Activated CD4-positive, alpha-beta T cell treated with anti-CD3 and anti-CD28 coated beads, Interleukin-2, amount 50 U/mL, for 4 hours (primary cell): Measurements from ENCODE around the gene CHD1L.
"Not testable (repeated sequence)": the region's sequence is repeated elsewhere in the genome, so short reads cannot be mapped to it uniquely, and the experiment has no call there.

Source experiments
- DNase-seq, 2 experiments: peaks; one replicate each; pipeline ENCODE4 v3.0.0-alpha.2; 2020

The CHD1L gene

GRCh38 chr1:147272042-147272441 is 29.6 kb downstream of the CHD1L start:
- DNase-seq, result no peak

- DNase-seq, result peak in 1 of 2 experiments; percentile 0
Measured at GRCh38 chr1:147273409-147274336, 31.2 kb downstream of the CHD1L start.

- DNase-seq, result no peak
Measured at GRCh38 chr1:147281950-147282349, 39.5 kb downstream of the CHD1L start.

- no peak for DNase-seq
Measured at GRCh38 chr1:147283011-147283410, 40.5 kb downstream of the CHD1L start.

GRCh38 chr1:147287133-147287865 is 44.8 kb downstream of the CHD1L start:
- DNase-seq, result no peak

- DNase-seq, result no peak
Measured at GRCh38 chr1:147292012-147292411, 49.5 kb downstream of the CHD1L start.

GRCh38 chr1:147292631-147293251 is 50.3 kb downstream of the CHD1L start:
- no peak for DNase-seq

GRCh38 chr1:147297438-147297837 is 55.0 kb downstream of the CHD1L start:
- DNase-seq, result no peak

GRCh38 chr1:147305803-147306202 is 63.3 kb downstream of the CHD1L start:
- DNase-seq, result not testable (repeated sequence)

- DNase-seq, result no peak
Measured at GRCh38 chr1:147316968-147317367, 74.5 kb downstream of the CHD1L start.

- DNase-seq, result not testable (repeated sequence)
Measured at GRCh38 chr1:147326933-147327687, 84.6 kb downstream of the CHD1L start.

GRCh38 chr1:147334292-147334691 is 91.8 kb downstream of the CHD1L start:
- no peak for DNase-seq

GRCh38 chr1:147336291-147336690 is 93.8 kb downstream of the CHD1L start:
- DNase-seq, result no peak

- DNase-seq, result no peak
Measured at GRCh38 chr1:147337040-147337630, 94.7 kb downstream of the CHD1L start.

GRCh38 chr1:147338571-147338970 is 96.1 kb downstream of the CHD1L start:
- DNase-seq, result no peak

- DNase-seq, result no peak
Measured at GRCh38 chr1:147341246-147341645, 98.8 kb downstream of the CHD1L start.
